Left colon (tissue), 2 donors: Measurements from ENCODE around the gene ECI2. TPM values are rescaled to one million over a fixed set of nuclear protein-coding genes. Genes with fewer than 3 reads are reported as not detected.
"Not testable (repeated sequence)": the region's sequence is repeated elsewhere in the genome, so short reads cannot be mapped to it uniquely, and the experiment has no call there.

Source experiments
- ATAC-seq: fragments of 200-7000 bp; cut with Tn5 transposase; one replicate; pipeline ENCODE4 v1.9.1; 2020; ENCODE audit warnings: mild to moderate bottlenecking, moderate library complexity
- DNase-seq, 2 donors: peaks; one replicate each; pipeline ENCODE4 v3.0.0-alpha.2; 2020
- intact Hi-C, 2 donors: fragments of 100-400 bp; cut with DNase I in 1 of 2; cut with micrococcal nuclease in 1 of 2; formaldehyde crosslinking; loops; one replicate each; pipeline versions ENCODE4 v1.11.2 to v1.14.0; 2022; cut with DNase I, micrococcal nuclease
- total RNA-seq, 2 donors: library from RNA; stranded (reverse); fragmentation: NEBNext Ultra II Directional; extraction: Animal tissue kit (Norgen Biotek cat#: 25700); gene quantifications; one replicate each; pipeline ENCODE4 v1.2.1, GENCODE V29; 2021
- donor health status: DM: no; HTN: no; CAD: no.
- donor health status: DM: yes; HTN: yes; CAD: no.

Gene ECI2
- total RNA-seq, 2 donors from 2014 or later: 89.8 to 96.3 TPM

DNA sequence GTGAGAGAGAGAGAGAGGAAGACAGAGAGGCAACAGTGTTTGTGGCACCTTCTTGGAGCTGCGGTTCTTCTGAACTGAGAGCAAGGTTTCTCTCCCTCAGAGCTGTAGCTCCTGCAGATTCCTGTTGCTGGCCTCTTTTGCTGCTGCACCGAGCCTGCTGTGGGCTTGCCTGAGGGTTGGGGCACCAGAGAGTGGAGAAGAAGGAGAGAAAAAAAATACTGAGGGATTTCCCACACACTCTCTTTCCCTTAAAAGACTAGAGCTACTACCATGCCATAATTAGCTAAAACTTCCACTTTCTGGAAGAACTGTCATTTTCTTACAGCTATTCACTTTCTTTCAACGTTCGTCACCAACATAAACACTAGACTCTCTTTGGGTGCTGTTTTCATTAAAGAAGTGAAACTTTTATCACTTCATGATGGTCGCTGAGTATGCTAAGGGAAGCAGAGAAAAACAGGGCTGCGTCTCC is 18.2 kb upstream of the ECI2 start:
- ATAC-seq (no peak), DNase-seq (no peak)
- intact Hi-C loops: loop anchor here in 1 of 2 donors (5.0 kb wide), 1 partner anchor 96 kb away; no protein-coding TSS in a partner anchor

DNA sequence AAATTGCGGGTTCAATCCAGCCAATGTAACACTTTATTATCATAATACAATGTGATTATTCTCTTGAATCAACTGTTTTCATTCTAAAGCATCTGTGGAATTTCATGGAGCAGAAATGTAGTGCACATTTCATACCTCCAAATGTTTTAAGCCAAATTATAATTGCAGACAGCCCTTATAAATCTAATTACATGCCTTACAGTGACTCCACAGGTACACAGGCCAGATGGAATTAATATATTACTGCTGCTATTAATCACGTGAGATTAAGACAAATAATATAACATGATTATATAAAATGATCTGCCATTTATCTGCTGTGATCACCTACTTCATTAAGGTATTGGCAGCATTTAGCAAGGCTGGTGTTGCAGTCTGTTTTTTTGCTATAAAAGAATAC is 9.7 kb upstream of the ECI2 start:
- intact Hi-C loops: no loop called here
- no peak for DNase-seq
- ATAC-seq: no peak

DNA sequence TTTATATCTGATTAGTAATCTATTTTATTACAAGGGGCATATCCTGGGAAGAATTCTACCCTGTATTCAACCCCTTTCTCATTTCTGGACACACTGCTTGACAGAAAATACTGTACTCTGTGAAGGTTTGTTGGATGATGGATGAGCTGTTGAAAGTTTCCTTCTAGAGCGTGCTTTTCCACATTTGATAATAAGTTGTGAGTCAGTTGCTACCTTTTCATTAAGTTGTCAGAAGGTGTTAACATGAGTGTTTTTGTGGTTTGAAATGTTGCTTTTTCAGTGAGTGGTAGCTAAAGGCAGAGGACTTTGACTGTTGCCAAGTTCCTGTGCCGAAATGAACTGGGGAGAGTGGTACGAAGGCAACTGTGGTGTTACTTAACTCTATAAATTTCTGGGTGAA is 3.9 kb upstream of the ECI2 start:
- ATAC-seq (no peak), DNase-seq (no peak)
- intact Hi-C loops: no loop called here

DNA sequence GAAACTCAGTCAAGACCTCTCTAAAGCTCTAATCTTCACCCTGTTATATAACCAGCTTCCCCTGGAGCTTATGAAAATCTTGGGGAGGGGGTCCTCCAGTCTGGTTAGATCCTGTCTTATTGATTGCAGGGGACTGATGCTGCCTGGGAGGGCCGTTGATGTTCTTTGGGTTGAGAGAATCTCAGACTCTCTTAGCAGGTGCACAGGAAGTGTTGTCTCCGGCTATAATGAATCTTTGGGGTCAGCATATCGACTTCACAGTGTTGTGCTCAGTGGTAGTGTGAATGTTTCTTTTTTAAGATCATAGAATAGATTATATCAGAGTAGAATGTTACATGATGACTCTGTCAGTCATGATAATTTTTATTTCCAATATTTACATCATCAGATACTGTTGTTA is 2.8 kb upstream of the ECI2 start:
- ATAC-seq: no peak
- intact Hi-C loops: no loop called here

DNA sequence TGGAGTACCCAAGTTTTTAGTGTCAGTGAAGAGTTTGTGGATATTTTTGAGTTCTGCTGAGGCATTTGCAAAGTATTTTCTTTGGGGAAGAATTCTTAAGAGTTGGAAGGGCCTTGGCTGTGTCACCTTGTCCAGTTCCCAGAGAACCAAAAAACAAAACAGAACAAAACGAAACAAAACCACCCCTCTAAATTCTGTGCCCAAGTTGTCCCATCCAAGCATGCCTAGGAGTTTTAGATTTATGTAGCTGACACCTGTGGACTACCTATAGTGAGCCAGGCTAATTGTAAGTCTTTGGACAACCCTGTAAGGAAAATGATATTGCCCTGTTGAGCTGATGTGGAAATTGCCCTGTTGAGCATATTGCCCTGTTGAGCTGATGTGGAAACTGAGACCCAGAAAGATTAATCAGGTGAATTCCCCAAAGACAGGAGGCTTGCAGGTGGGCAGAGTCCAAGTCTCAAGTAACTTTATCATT is 1.0 kb upstream of the ECI2 start:
- DNase-seq (no peak), ATAC-seq (no peak)
- intact Hi-C loops: no loop called here

More for the DNA sequence above, 2.8 kb upstream of the ECI2 start:
- no peak for DNase-seq

DNA sequence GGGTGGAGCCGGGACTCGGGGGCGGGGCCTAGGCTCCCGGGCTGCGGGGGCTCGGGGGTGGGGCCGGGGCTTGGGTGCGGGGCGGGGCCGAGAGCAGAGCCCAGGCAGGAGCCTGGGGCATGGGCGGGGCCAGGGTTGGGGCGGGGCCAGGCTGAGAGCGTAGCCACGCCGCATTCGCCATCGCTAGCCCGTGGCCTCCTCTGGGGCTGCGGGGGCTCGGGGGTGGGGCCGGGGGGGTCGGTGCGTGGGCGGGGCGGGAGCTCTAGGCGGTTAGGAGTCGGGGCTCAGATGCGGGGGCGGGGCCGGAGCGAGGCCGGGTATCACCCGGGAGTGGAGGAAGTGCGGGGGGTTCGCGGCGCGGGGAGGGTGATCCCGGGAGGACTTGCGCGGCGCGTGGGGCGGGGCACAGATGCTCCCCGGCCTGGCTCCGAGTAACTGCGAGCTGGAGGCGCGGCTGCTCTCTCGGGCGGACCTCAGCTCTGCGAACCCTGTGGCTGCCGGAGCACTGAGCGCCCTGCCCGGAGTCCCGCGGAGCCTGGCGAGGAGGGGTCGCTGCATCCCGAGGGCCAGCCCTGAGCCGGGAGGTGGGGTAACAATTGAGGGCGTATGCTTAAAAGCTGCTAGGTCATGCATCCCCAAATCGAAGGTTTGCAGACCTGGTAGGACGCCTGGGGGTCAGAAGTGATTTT is 434 bp upstream of the ECI2 start:
- DNase-seq (peak; percentile 97 to 99), ATAC-seq (peak; percentile 88)
- intact Hi-C loops: no loop called here

DNA sequence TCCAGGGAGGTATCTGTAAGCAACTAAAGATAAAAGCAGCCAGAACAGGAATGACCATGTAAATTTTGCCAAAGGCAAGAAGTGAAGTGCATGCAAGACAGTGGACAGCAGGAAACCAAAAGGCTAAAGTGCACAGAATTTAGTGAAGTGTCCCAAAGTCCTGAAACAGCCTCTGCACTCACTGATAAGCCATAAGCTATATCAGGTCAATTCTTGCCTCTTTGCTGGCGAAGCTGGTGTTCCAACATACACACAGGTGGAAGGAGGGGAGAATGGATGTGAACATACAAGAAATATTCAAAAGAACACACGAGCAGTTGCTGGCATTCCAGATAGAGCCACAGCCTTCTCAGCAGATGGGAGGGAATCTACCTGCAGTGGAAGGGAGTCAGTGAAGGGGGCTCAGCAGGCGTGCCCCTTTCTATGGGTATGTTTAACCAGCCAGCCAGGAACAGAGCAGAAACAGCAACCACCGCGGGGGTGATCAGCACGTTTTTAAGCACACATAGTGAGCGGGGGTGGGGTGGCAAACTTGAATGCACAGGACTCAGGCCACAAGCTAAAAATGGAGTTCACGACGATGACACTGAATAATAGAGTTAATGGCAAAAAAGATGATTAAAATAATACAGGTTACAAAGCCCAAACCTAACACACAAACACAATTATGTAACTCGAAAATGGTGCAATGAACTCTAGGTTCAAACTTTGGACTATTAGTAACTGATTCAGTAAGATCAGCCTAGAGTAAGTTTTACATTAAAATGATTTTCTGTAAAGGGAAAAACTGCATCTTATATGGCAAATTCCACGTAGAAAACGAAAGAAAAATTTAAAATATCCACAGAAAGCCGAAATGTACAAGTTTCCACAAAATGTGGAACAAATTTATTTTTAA is 1.2 kb downstream of the ECI2 start:
- intact Hi-C loops: no loop called here
- ATAC-seq (no peak), DNase-seq (peak; percentile 41 to 58)

DNA sequence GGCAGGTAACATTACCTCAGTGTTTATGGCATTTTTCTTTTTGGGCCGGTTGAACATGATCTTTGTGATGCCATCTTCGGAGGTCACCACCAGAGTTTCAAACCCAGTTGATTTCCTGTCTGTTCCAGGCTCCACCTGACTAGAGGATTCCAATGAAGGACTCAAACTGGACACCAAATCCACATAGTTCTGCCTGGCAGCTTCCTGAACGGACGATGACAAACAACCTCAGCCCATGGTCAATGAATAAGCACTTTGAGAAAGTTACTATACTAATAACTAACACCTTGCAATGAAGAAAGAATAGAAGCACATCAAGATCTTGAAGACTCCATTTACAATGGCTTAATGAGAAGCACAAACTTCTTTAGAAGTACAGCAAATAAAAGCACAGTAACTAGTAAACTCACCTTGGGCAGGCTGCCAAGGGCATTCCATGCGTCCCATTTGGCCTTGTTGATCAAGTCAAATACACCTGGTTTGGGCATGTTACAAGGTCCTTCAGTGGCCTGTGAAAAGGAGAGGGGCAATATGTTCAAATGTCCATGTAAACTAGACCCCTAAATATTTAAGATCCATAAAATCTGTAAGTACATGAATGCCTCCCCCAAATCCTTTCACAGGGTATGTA is 4.9 kb downstream of the ECI2 start:
- DNase-seq: peak; percentile 47 to 73
- intact Hi-C loops: no loop called here
- no peak for ATAC-seq

DNA sequence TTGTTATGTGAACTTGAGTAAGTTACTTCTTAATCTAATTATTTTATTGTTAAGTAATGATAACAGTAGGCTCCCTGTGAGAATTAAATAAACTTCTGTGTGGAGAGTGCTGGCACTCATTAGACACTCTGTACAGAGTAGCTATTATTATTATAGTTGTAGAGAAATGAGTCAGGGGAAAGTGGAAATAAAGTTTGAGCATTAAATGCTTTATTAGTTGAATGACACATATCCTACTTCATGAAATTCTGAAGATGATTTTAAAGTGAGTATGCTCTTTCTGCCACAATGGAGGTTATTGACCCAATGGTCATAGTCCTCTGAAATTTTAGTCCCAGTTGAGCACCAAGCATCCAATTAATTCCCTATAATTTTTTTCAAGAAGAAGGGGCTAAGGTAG is 5.9 kb downstream of the ECI2 start:
- no peak for ATAC-seq
- DNase-seq: no peak
- intact Hi-C loops: no loop called here

DNA sequence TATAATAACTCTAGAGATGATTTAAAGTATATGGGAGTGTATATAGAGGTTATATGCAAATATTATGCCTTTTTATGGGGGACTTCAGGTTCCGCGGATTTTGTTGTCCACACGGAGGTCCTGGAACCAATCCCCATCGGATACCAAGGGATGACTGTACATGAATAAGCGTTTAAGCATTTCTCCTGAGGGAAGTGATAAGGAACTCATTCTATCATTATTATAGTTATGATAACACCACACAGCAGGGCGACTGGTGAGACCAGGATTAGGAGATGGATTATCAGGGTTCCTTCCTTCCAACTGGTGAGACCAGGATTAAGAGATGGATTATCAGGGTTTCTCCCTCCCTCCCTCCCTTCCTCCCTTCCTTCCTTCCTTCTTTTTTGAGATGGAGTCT is 6.6 kb downstream of the ECI2 start:
- no peak for ATAC-seq
- no peak for DNase-seq
- intact Hi-C loops: no loop called here

DNA sequence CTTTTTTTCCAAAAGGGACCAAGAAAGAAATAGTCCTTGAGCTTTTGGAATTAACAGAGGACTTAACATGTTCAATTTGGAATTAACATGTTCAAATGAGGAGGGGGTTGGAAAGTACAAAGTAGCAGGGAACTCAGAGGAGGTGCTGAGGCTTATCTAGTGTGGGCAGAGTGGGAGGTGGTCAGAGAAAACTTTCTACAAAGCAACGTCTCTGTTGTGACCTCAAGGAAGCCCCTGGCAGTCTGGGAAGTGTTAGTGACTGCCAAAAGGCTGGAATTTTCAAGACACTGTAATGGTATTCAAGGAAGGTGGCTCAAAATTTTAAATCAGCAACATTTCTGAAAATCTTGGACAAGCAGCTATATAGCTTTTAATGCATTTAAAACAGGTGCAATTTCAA is 7.3 kb downstream of the ECI2 start:
- no peak for DNase-seq
- no peak for ATAC-seq
- intact Hi-C loops: no loop called here

DNA sequence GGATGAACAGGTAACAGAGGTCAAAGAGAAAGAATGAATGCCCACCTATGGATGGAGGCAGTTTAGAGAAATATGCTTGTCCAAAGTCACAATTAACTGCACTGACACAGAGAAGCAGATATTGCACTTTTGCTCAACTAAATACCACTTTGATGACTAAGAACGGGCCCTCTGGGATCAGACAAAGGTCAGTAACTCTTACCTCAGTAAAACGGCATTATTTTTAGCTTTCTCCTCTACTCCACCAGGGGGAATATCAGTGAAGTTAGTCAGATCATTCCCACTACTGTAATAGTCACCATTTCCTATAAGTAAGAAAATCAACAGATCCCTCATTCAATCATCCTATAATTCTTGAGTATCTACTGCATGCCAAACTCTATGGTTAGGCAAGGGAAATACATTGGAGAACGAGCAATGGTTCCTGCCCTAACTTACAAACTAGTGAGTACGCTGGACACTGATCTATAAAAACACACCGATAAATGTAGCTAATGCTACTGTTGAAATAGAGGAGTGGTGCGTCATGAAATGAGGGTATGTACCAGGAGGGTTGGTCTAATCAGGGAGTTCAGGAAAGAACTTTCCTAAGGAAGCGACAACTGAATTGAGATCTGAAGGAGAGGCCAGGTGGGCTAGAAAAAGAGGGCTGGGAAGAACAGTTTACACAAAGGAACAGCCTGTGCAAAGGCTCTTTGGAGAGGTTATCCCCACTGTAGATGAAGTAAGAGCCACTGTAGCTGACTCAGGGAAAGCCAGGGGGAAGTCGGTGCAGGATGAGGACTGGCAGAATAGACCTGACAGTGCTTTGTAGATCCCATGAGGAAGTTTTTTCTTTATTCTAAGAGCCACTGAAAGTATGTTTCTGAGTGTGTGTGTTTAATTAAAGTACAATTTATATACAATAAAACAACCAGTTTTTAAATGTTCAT is 9.2 kb downstream of the ECI2 start:
- DNase-seq (no peak), ATAC-seq (no peak)
- intact Hi-C loops: no loop called here

DNA sequence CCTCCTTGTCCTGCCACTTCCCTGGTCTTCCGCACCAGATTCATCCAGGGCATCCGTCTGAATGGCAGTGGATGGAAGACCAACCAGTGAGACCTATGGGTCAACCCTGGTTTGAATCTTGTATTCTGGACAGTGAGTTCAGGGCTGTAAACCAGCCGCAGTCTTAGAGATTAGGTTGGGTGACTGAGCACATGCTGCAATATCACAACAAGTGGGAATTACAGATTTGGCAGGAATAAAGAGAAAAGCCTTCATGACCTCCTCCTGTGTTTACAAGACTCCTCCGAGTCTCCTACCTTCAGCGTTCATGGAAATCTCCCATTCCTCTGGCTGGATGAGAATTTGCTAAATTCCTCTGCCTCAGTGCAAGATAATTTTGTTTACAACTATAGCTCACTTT is 9.9 kb downstream of the ECI2 start:
- intact Hi-C loops: no loop called here

DNA sequence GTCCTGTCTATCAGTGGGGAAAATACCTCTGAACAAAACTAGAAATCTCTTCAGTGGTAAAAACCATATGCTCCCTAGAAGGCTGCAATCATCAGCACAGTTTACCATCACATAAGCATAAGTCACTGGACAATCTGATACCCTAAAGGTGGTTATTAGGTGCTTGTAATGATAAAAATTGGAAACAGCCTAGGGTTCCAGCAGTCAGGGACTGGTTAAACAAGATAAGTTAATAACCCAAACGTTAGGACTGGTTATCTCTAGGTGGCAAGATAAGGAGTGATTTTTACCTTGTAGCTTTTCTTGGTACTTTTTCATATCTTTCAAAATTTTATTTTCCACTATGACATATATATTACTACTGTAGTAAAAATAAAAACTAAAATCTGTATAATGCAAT is 11.0 kb downstream of the ECI2 start:
- DNase-seq: no peak
- intact Hi-C loops: no loop called here
- no peak for ATAC-seq

More for the DNA sequence above, 9.9 kb downstream of the ECI2 start:
- ATAC-seq: no peak
- no peak for DNase-seq

DNA sequence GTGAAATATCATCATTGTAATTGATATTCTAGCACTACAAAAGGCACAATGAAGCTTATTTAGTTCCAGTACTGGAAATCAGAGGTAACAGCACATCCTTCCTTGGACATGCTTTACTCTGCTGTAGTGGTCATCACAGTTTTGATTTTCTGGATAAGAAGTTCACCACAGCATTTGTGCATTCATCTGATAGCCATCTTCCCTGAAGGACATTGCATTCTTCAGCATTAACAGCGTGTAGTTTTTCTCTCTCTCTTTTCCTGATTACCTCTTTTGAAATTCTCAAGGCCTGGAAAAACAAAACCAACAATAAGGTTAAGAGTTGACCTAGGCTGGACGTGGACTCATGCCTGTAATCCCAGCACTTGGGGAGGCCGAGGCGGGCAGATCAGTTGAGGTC is 19.6 kb downstream of the ECI2 start:
- DNase-seq: no peak
- intact Hi-C loops: no loop called here
- ATAC-seq: no peak

DNA sequence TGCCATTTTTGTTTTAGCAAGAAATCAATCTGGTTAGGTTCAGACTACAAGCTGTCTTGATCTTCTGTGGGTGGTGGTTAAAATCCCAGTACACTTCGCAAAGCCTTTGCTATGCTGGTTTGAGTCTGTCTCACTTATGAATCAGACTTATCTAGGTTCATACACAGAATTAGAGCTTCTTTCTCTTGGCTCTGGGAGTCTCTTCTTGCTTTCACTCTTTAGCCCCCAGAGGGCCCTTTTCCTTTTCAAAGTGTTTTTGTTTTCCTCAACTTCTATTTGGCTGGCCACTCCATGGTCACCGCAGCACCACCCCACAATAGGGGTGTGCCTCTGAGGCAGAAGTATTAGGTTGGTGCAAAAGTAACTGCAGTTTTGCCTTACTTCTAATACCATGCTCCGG is 21.3 kb downstream of the ECI2 start:
- ATAC-seq (no peak), DNase-seq (no peak)
- intact Hi-C loops: no loop called here

DNA sequence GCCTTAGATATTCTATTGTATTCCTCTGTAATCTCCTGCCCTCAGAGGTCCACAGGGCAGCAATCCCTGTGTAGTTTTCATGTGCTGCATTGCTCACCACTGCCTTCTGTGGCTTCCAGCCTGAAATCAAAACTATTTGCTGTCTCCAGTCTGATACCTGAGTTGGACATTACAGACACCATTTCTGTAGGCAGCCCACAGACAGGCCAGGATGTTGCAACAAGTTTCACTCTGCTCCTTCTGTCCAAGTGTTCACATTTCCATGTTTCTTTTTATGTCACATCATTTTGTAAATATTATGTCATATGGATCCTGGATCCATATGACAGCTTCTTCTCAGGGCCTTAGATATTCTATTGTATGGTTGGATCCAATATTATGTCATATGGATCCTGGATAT is 21.7 kb downstream of the ECI2 start:
- DNase-seq (no peak), ATAC-seq (no peak)
- intact Hi-C loops: no loop called here

DNA sequence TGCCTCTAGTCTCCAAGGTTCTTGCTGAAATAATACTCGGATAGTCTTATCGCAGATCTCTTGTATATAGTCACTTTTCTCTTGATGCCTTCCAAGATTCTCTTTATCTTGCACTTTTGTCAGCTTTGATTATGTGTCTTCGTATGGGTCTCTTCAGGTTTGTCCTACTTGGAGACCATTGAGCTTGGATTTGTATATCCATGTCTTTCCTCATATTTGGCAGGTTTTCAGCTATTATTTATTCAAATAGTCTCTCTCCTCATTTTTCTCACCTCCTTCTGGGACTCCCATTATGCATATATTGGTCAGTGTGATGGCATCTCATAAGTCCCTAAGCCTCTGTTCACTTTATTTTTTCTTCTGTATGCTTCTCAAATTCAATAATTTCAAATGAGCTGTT is 23.0 kb downstream of the ECI2 start:
- no peak for DNase-seq
- intact Hi-C loops: no loop called here
- no peak for ATAC-seq

DNA sequence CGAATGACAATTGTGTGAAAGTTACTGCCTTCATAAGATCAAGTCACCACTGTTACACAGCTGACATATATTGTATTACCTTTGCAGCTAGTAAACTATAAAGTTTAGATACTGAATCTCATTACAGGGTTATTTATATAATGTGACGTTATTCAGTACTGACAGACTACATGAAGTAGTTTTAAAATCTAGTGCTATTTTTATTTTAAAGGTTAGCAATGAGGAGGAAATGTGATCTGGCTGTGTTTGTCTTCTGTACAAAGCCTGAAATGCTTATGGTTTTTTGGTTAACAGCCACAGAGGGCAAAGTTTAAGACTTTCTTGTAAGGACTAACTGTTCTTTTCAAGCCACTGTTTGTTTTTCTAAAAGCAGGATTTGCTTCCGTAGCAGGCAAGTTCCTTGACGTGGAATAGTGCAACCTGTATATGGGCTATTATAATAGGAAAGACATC is 26.0 kb downstream of the ECI2 start:
- intact Hi-C loops, DNase-seq: not testable (repeated sequence)
- ATAC-seq: peak; percentile 87
